Raji (cell line): ENCODE measurements around the gene UBA6.

Experiments
- POLR2A ChIP-seq: IDR thresholded peaks from 2 replicates; pipeline ENCODE4 v1.6.1; 2011; ENCODE audit warnings: low read depth, low read length, control low read depth; ENCODE audit not compliant: insufficient read depth

The UBA6 gene

DNA sequence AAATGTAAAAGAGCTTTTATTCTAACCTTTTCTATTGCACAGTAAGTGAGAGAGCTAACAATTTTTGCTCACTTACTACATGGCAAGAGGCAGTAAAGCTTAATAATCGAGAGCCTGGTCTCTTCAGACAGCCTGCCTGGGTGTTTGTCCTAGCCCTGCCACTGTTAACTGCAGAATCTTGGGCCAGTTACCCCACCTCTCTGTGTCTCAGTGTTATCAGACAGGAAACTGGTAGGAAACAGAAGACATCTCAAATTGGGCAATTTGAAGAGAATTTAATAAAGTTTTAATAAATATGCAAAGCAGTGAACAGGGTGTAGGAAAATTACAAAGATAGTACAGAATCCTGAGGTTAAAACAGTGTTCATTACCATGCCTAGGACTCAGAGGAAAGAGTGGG, 129.0 kb downstream of the UBA6 start:
- TF ChIP-seq POLR2A = no peak

DNA sequence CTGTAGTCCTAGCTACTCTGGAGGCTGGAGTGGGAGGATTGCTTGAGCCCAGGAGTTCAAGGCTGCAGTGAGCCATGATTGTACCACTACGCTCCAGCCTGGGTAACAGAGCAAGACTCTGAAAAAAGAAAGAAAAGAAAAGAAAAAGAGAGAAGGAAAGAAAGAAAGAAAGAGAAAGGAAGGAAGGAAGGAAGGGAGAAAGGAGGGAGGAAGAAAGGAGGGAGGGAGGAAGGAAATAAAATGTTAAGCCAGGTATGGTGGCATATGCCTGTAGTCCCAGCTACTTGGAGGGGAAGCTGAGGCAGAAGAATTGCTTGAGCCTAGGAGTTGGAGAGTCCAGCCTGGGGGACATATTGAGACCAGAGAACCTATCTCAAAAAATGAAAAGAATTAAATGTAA, 130.4 kb downstream of the UBA6 start:
- TF ChIP-seq POLR2A = no peak

DNA sequence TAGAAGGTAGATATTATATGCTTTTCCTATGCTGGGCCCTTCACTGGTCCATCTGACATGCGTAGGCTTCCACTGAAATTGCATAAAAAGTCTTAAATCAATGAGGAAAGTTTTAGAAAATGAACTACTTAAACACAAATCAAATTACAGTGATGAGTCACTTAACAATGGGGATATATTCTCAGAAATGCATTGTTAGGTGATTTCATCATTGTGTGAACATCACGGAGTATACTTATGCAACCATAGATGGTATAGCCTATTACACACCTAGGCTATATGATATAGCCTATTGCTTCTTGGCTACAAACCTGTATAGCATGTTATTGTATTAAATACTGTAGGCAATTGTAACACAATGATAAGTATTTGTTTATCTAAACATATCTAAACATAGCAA, 132.1 kb downstream of the UBA6 start:
- TF ChIP-seq POLR2A = no peak

DNA sequence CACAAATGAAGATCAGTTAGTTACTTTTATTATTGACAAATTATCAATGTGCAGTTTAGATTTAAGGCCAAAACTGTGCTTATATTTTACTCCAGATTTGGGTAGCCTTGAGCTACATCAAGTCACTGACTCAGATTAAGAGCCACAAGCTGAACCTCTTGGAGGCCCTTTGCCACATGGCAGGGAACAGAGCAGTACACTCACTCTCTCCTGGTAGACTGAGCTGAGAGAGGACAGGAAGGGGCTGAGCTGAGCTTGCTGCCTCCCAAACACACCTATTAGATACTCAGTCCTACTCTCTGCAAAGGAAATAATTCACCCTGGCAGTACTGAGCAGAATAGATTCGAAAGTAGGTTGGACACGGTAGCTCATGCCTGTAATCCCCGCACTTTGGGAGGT, 134.6 kb downstream of the UBA6 start:
- no peak for TF ChIP-seq POLR2A

DNA sequence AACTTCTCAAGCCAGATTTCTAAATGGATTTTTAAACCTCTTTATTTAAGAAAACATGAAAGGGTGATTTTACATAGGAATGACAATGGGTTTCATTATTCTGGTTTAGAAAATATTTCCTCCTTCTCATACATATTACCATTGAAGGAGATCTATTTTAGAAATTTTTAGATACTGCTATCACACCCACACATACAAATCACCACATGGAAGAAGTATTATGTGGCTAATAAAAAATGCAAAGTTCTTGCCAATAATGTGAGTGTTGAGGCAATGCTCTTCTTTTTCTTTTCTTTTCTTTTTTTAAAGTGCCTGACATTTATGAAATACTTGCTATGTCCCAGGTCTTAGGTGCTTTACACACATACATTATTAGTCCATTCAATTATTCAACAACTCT, 135.7 kb downstream of the UBA6 start:
- no peak for TF ChIP-seq POLR2A
